Upper lobe of left lung (tissue), 4 donors: ENCODE measurements around the gene PRR33.

Experiments
- CTCF ChIP-seq, 6 experiments: fragments of 450-650 bp in 4 of 6; fragments of 200-600 bp in 2 of 6; sonication (generic) in 2 of 6; IDR thresholded peaks; one replicate each; pipeline ENCODE4 v1.5.1; 2016 to 2019; ENCODE audit warnings: antibody characterized with exemption in 6 of 6
- EP300 ChIP-seq, 4 donors: sonication (generic); formaldehyde crosslinking; IDR thresholded peaks; one replicate each; pipeline ENCODE4 v1.5.1; 2017; ENCODE audit warnings: antibody characterized with exemption in 4 of 4, control low read depth in 2 of 4
- POLR2A ChIP-seq, 4 donors: fragments of 450-650 bp; IDR thresholded peaks; one replicate each; pipeline ENCODE4 v1.5.1; 2016 to 2017; ENCODE audit warnings: antibody characterized with exemption in 4 of 4, mild to moderate bottlenecking in 2 of 4
- POLR2AphosphoS5 ChIP-seq, 2 donors: sonication (generic); formaldehyde crosslinking; IDR thresholded peaks; one replicate each; pipeline ENCODE4 v1.5.1; 2017; ENCODE audit warnings: antibody characterized with exemption in 2 of 2

GRCh38 chr11:1875093-1875850 lies 16.4 kb downstream of the PRR33 start:
- no peak for TF ChIP-seq CTCF (IDR thresholded peaks at IDR 0.05)
- no peak for TF ChIP-seq EP300 (IDR thresholded peaks at IDR 0.05)
- no peak for TF ChIP-seq POLR2AphosphoS5 (IDR thresholded peaks at IDR 0.05)
- no peak for TF ChIP-seq POLR2A (IDR thresholded peaks at IDR 0.05)
